Measurements from ENCODE around the gene KLRC2.

- TF ChIP-seq SCRT2 (tag by site-specific recombination; IDR thresholded peaks at IDR 0.05) (no peak), TCF7L2 (IDR thresholded peaks at IDR 0.05; ENCODE audit: borderline replicate concordance, low read depth, low read length) (no peak), ZNF24 (tag by site-specific recombination; IDR thresholded peaks at IDR 0.05) (no peak), ZIC2 (tag by site-specific recombination; IDR thresholded peaks at IDR 0.05) (no peak)
These were observed 53.7 kb downstream of the KLRC2 start for GRCh38 chr12:10381928-10382628.
